Neuronal stem cell (in vitro differentiated cells): Measurements from ENCODE around the gene KRTAP10-1.

Experiments
- DNase-seq: peaks from one replicate; pipeline ENCODE4 v3.0.0-alpha.2; 2013; ENCODE audit warnings: low spot score
- H2AFZ ChIP-seq: one replicate; pipeline ENCODE4 v1.6.1; 2013; ENCODE audit warnings: mild to moderate bottlenecking, low read length, inconsistent platforms
- H2AK5ac ChIP-seq: 2 replicates; pipeline ENCODE4 v1.6.1; 2013; ENCODE audit warnings: low read depth, mild to moderate bottlenecking, inconsistent platforms, low read length, moderate library complexity, mixed read lengths
- H2BK120ac ChIP-seq: 2 replicates; pipeline ENCODE4 v1.6.1; 2013; ENCODE audit warnings: low read depth, mild to moderate bottlenecking, inconsistent platforms, low read length, moderate library complexity, mixed read lengths
- H2BK12ac ChIP-seq: one replicate; pipeline ENCODE4 v1.6.1; 2013; ENCODE audit warnings: low read length, inconsistent platforms
- H2BK15ac ChIP-seq: 2 replicates; pipeline ENCODE4 v1.6.1; 2013; ENCODE audit warnings: mild to moderate bottlenecking, low read length, inconsistent platforms, mixed read lengths
- H2BK5ac ChIP-seq: one replicate; pipeline ENCODE4 v1.6.1; 2013; ENCODE audit warnings: inconsistent platforms, mild to moderate bottlenecking, low read length, moderate library complexity
- H3K14ac ChIP-seq: one replicate; pipeline ENCODE4 v1.6.1; 2013; ENCODE audit warnings: low read length, inconsistent platforms
- H3K18ac ChIP-seq: 2 replicates; pipeline ENCODE4 v1.6.1; 2013; ENCODE audit warnings: low read length, inconsistent platforms
- H3K23ac ChIP-seq: 2 replicates; pipeline ENCODE4 v1.6.1; 2013; ENCODE audit warnings: low read depth, mild to moderate bottlenecking, mixed read lengths, low read length, inconsistent platforms; ENCODE audit not compliant: poor library complexity
- H3K27ac ChIP-seq: replicated peaks from 3 replicates; pipeline ENCODE4 v1.5.1; 2013; ENCODE audit warnings: low read length, inconsistent platforms
- H3K27me3 ChIP-seq, 3 experiments: 2 replicates each; pipeline ENCODE4 v1.6.1; 2013; ENCODE audit warnings: low read length in 3 of 3, mild to moderate bottlenecking in 2 of 3, inconsistent platforms in 1 of 3, low read depth in 1 of 3, mixed read lengths in 1 of 3, moderate library complexity in 1 of 3; ENCODE audit not compliant: control insufficient read depth in 3 of 3, insufficient read depth in 3 of 3
- H3K36me3 ChIP-seq, 2 donors: replicated peaks in 1 of 2; 2 replicates each; pipeline ENCODE4 v1.6.1; 2013; ENCODE audit warnings: low read length in 2 of 2; ENCODE audit not compliant: control insufficient read depth in 2 of 2, insufficient read depth in 2 of 2
- H3K4ac ChIP-seq: 2 replicates; pipeline ENCODE4 v1.6.1; 2013; ENCODE audit warnings: inconsistent platforms, mild to moderate bottlenecking, low read length, moderate library complexity
- H3K4me1 ChIP-seq, 2 donors: 1 replicate in 1 of 2; 2 replicates in 1 of 2; pipeline ENCODE4 v1.6.1; 2013; ENCODE audit warnings: low read length in 2 of 2, low read depth in 1 of 2; ENCODE audit not compliant: control insufficient read depth in 2 of 2, insufficient read depth in 1 of 2
- H3K4me2 ChIP-seq: one replicate; pipeline ENCODE4 v1.6.1; 2013; ENCODE audit warnings: mild to moderate bottlenecking, low read length, inconsistent platforms; ENCODE audit not compliant: insufficient read depth, poor library complexity, severe bottlenecking
- H3K4me3 ChIP-seq, 2 donors: 2 replicates each; pipeline ENCODE4 v1.5.1; 2013; ENCODE audit warnings: low read length in 2 of 2, mild to moderate bottlenecking in 2 of 2, inconsistent platforms in 1 of 2, moderate library complexity in 1 of 2
- H3K79me1 ChIP-seq: one replicate; pipeline ENCODE4 v1.6.1; 2013; ENCODE audit warnings: low read depth, mild to moderate bottlenecking, inconsistent platforms, low read length, moderate library complexity
- H3K9ac ChIP-seq: one replicate; pipeline ENCODE4 v1.6.1; 2013; ENCODE audit warnings: mild to moderate bottlenecking, low read depth, low read length, inconsistent platforms; ENCODE audit not compliant: poor library complexity
- H3K9me3 ChIP-seq, 2 donors: replicated peaks in 1 of 2; 2 replicates each; pipeline versions ENCODE3 to v1.6.1; 2013; ENCODE audit warnings: low read length in 2 of 2, mild to moderate bottlenecking in 2 of 2, inconsistent platforms in 1 of 2, low read depth in 1 of 2, mixed read lengths in 1 of 2, moderate library complexity in 1 of 2; ENCODE audit not compliant: control insufficient read depth in 2 of 2, insufficient read depth in 1 of 2
- H4K8ac ChIP-seq: one replicate; pipeline ENCODE4 v1.6.1; 2013; ENCODE audit warnings: low read depth, mild to moderate bottlenecking, inconsistent platforms, low read length, moderate library complexity
- H4K91ac ChIP-seq: one replicate; pipeline ENCODE4 v1.6.1; 2013; ENCODE audit warnings: low read length, low read depth, mild to moderate bottlenecking, inconsistent platforms; ENCODE audit not compliant: poor library complexity
- WGBS, 2 donors: extraction: QIAGEN DNeasy Blood & Tissue Kit; methylation state at CpG; one replicate each; pipeline ENCODE4 v1.1.7; 2013; ENCODE audit warnings: missing lambda C conversion rate in 2 of 2, mixed read lengths in 1 of 2; ENCODE audit not compliant: insufficient read length in 2 of 2, insufficient replicate concordance in 1 of 2; ENCODE audit errors: extremely low coverage in 2 of 2; 5-methylcytosine and 5-hydroxymethylcytosine counted together

Gene KRTAP10-1

GRCh38 chr21:44518686-44519085 lies 21.3 kb downstream of the KRTAP10-1 start:
- no peak for DNase-seq
- H3K27me3 ChIP-seq: no peaks in the 10 kb centered on the region

GRCh38 chr21:44517175-44517899 lies 22.7 kb downstream of the KRTAP10-1 start:
- WGBS, 2 donors: no CpG with 5 or more reads among the region's 15 CpGs

More at GRCh38 chr21:44518686-44519085, 21.3 kb downstream of the KRTAP10-1 start:
- H3K79me1 ChIP-seq: no peaks in the 10 kb centered on the region
- H3K23ac ChIP-seq: no peak overlapping the region
- H4K8ac ChIP-seq: no peak overlapping the region
- H3K4me3 ChIP-seq: no peak overlapping the region
- H3K4me1 ChIP-seq: no peaks in the 10 kb centered on the region
- H4K91ac ChIP-seq: no peak overlapping the region
- peak overlapping the region; percentile 60 for H3K18ac ChIP-seq
- H2BK5ac ChIP-seq: no peak overlapping the region
- H3K36me3 ChIP-seq: no peaks in the 10 kb centered on the region
- no peak overlapping the region for H2AK5ac ChIP-seq
- WGBS, 2 donors: no CpG with 5 or more reads among the region's 12 CpGs
- no peak overlapping the region for H2BK12ac ChIP-seq
- H3K9me3 ChIP-seq: peaks cover 0 to 5% of the 10 kb centered on the region in 2 donors
- H3K14ac ChIP-seq: no peak overlapping the region
- no peak overlapping the region for H3K4ac ChIP-seq
- no peak overlapping the region for H3K27ac ChIP-seq
- H2AFZ ChIP-seq: no peak overlapping the region
- no peak overlapping the region for H3K9ac ChIP-seq
- no peak overlapping the region for H2BK15ac ChIP-seq
- no peak overlapping the region for H2BK120ac ChIP-seq
- H3K4me2 ChIP-seq: no peak overlapping the region

GRCh38 chr21:44516828-44517174 lies 23.2 kb downstream of the KRTAP10-1 start:
- Histone ChIP-seq H3K36me3 (no peaks in the 10 kb centered on the region), H2BK120ac (no peak overlapping the region), H2AFZ (peak overlapping the region; percentile 81), H3K4me1 (no peaks in the 10 kb centered on the region), H3K9me3 (peaks cover 0 to 4% of the 10 kb centered on the region in 2 donors), H3K9ac (no peak overlapping the region), H3K23ac (peak overlapping the region; percentile 20), H2AK5ac (no peak overlapping the region), H2BK15ac (no peak overlapping the region), H3K18ac (peak overlapping the region; percentile 29), H3K4ac (no peak overlapping the region), H3K14ac (no peak overlapping the region), H3K4me3 (no peak overlapping the region), H2BK12ac (no peak overlapping the region), H4K91ac (no peak overlapping the region), H2BK5ac (no peak overlapping the region), H3K79me1 (no peaks in the 10 kb centered on the region), H4K8ac (no peak overlapping the region), H3K27ac (no peak overlapping the region), H3K27me3 (no peaks in the 10 kb centered on the region), H3K4me2 (no peak overlapping the region)
- DNase-seq: no peak
- no CpG with 5 or more reads among the region's 10 CpGs for WGBS, 2 donors

More at GRCh38 chr21:44517175-44517899, 22.7 kb downstream of the KRTAP10-1 start:
- Histone ChIP-seq H3K36me3 (no peaks in the 10 kb centered on the region), H3K9me3 (peaks cover 0 to 4% of the 10 kb centered on the region in 2 donors), H3K4me2 (no peak overlapping the region), H2BK120ac (no peak overlapping the region), H2AK5ac (no peak overlapping the region), H4K91ac (no peak overlapping the region), H2BK15ac (no peak overlapping the region), H3K27me3 (no peaks in the 10 kb centered on the region), H3K23ac (no peak overlapping the region), H3K9ac (no peak overlapping the region), H3K14ac (no peak overlapping the region), H3K4me1 (no peaks in the 10 kb centered on the region), H2BK12ac (no peak overlapping the region), H2AFZ (peak overlapping the region; percentile 81), H3K79me1 (no peaks in the 10 kb centered on the region), H3K27ac (no peak overlapping the region), H3K4me3 (peak overlapping the region in 1 of 2 donors; percentile 34), H4K8ac (no peak overlapping the region), H2BK5ac (no peak overlapping the region), H3K18ac (no peak overlapping the region), H3K4ac (no peak overlapping the region)
- DNase-seq: no peak

DNA sequence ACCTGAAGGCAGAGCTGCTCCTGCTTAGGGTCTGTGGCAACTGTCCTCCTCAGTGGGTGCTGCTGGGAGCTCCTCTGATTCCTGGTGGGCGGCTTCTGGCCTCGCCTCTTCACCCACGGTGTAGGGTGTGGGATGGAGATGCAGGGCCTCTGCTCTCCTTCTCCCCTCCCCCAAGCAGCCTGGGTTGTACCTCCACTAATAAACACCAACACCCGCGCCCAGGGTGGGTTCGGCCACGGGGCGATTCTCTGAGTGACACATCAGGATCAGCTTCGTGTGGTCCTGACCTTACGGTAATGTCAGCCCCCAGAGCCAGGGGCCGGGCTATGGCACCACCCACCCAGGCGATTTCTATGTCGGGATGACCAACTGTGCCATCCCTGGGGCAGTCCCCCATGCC lies 23.7 kb downstream of the KRTAP10-1 start:
- no peak overlapping the region for H2AFZ ChIP-seq
- H3K4me1 ChIP-seq: no peaks in the 10 kb centered on the region
- no peak overlapping the region for H3K4me2 ChIP-seq
- no peak overlapping the region for H3K4me3 ChIP-seq
- peak overlapping the region; percentile 18 for H3K23ac ChIP-seq
- DNase-seq: no peak
- no peak overlapping the region for H3K14ac ChIP-seq
- H3K79me1 ChIP-seq: peaks cover under 1% of the 10 kb centered on the region
- no peak overlapping the region for H2BK5ac ChIP-seq
- H3K27ac ChIP-seq: no peak overlapping the region
- H4K91ac ChIP-seq: no peak overlapping the region
- peaks cover 0 to 1% of the 10 kb centered on the region in 2 donors for H3K36me3 ChIP-seq
- peak overlapping the region; percentile 1 for H2AK5ac ChIP-seq
- H2BK120ac ChIP-seq: peak overlapping the region; percentile 42
- H4K8ac ChIP-seq: no peak overlapping the region
- peak overlapping the region; percentile 36 for H3K18ac ChIP-seq
- H3K27me3 ChIP-seq: no peaks in the 10 kb centered on the region
- H3K9me3 ChIP-seq: peaks cover 0 to 4% of the 10 kb centered on the region in 2 donors
- no peak overlapping the region for H2BK15ac ChIP-seq
- no peak overlapping the region for H2BK12ac ChIP-seq
- WGBS, 2 donors: no CpG with 5 or more reads among the region's 13 CpGs
- no peak overlapping the region for H3K9ac ChIP-seq
- H3K4ac ChIP-seq: no peak overlapping the region
